ENCODE results near the gene PDE9A. TPM values are rescaled to one million over a fixed set of nuclear protein-coding genes. Genes with fewer than 3 reads are reported as not detected.

The PDE9A gene
- total RNA-seq, 4 donors from 2014 or later: 6.9 to 13.0 (median 11.1) TPM

- Histone ChIP-seq H3K27ac (no peak overlapping the region), H3K4me1 (no peaks in the 10 kb centered on the region), H3K36me3 (no peaks in the 10 kb centered on the region), H3K4me3 (replicated peaks in 1 of 3) (no peak overlapping the region), H3K27me3 (no peaks in the 10 kb centered on the region), H3K9me3 (no peaks in the 10 kb centered on the region)
- peak in 1 of 2 donors; percentile 12 for DNase-seq
- intact Hi-C loops (cut with DNase I): no loop called here
- WGBS, 2 donors: 49 to 52% methylated on average over 14 of the region's 14 CpGs
- TF ChIP-seq POLR2A (IDR thresholded peaks at IDR 0.05) (no peak), CTCF (IDR thresholded peaks at IDR 0.05) (no peak)
Measured at GRCh38 chr21:42674351-42674940, 21.0 kb downstream of the PDE9A start.

GRCh38 chr21:42675403-42675802 is 22.0 kb downstream of the PDE9A start:
- TF ChIP-seq CTCF (IDR thresholded peaks at IDR 0.05) (no peak), POLR2A (IDR thresholded peaks at IDR 0.05) (no peak)
- Histone ChIP-seq H3K36me3 (no peaks in the 10 kb centered on the region), H3K27me3 (no peaks in the 10 kb centered on the region), H3K27ac (no peak overlapping the region), H3K4me3 (replicated peaks in 1 of 3) (no peak overlapping the region), H3K9me3 (no peaks in the 10 kb centered on the region), H3K4me1 (no peaks in the 10 kb centered on the region)
- WGBS, 2 donors: 93 to 99% methylated on average over 15 of the region's 15 CpGs
- no peak for DNase-seq
- intact Hi-C loops (cut with DNase I): no loop called here

- Histone ChIP-seq H3K9me3 (no peaks in the 10 kb centered on the region), H3K36me3 (no peaks in the 10 kb centered on the region), H3K27ac (no peak overlapping the region), H3K27me3 (no peaks in the 10 kb centered on the region), H3K4me1 (no peaks in the 10 kb centered on the region), H3K4me3 (replicated peaks in 1 of 3) (no peak overlapping the region)
- no peak for DNase-seq
- 93 to 97% methylated on average over 8 of the region's 8 CpGs for WGBS, 2 donors
- intact Hi-C loops (cut with DNase I): no loop called here
- no peak for TF ChIP-seq POLR2A (IDR thresholded peaks at IDR 0.05)
- no peak for TF ChIP-seq CTCF (IDR thresholded peaks at IDR 0.05)
Measured at GRCh38 chr21:42676808-42677207, 23.4 kb downstream of the PDE9A start.

- Histone ChIP-seq H3K4me1 (no peaks in the 10 kb centered on the region), H3K27ac (no peak overlapping the region), H3K4me3 (replicated peaks in 1 of 3) (no peak overlapping the region), H3K27me3 (no peaks in the 10 kb centered on the region), H3K9me3 (no peaks in the 10 kb centered on the region), H3K36me3 (no peaks in the 10 kb centered on the region)
- WGBS, 2 donors: 63 to 67% methylated on average over 20 of the region's 20 CpGs
- TF ChIP-seq CTCF (IDR thresholded peaks at IDR 0.05) (no peak), POLR2A (IDR thresholded peaks at IDR 0.05) (no peak)
- intact Hi-C loops (cut with DNase I): no loop called here
- no peak for DNase-seq
Measured at GRCh38 chr21:42677339-42678321, 24.2 kb downstream of the PDE9A start.
